Smooth muscle cell (in vitro differentiated cells): ENCODE measurements around the gene LGALS3BP. TPM values are rescaled to one million over a fixed set of nuclear protein-coding genes. Genes with fewer than 3 reads are reported as not detected.
A peak's percentile ranks its signal among the peaks of the same experiment; 100 is the strongest.

Experiments
- DNase-seq: peaks from one replicate; lab custom pipeline; 2025; ENCODE audit not compliant: unreplicated experiment; lab: John Stamatoyannopoulos, UW
- H2AFZ ChIP-seq: fragments of 200-600 bp; sonication (generic); 2 replicates; pipeline ENCODE4 v1.6.0; 2016; ENCODE audit warnings: antibody characterized with exemption, low read depth, mild to moderate bottlenecking
- H3F3A ChIP-seq: fragments of 200-600 bp; sonication (generic); 2 replicates; pipeline ENCODE4 v1.6.0; 2017; ENCODE audit warnings: antibody characterized with exemption, low read depth
- H3K27ac ChIP-seq: fragments of 200-600 bp; sonication (generic); 2 replicates; pipeline ENCODE4 v1.5.1; 2016; ENCODE audit warnings: low read depth, mild to moderate bottlenecking
- H3K27me3 ChIP-seq: fragments of 200-600 bp; sonication (generic); 2 replicates; pipeline ENCODE4 v1.6.1; 2016; ENCODE audit warnings: low read depth, mild to moderate bottlenecking
- H3K36me3 ChIP-seq: fragments of 200-600 bp; sonication (generic); 2 replicates; pipeline ENCODE4 v1.5.1; 2016; ENCODE audit warnings: low read depth
- H3K4me1 ChIP-seq: fragments of 200-600 bp; sonication (generic); 2 replicates; pipeline ENCODE4 v1.5.1; 2016; ENCODE audit warnings: low read depth
- H3K4me2 ChIP-seq: fragments of 200-600 bp; sonication (generic); 2 replicates; pipeline ENCODE4 v1.6.0; 2016; ENCODE audit warnings: mild to moderate bottlenecking
- H3K4me3 ChIP-seq: fragments of 200-600 bp; sonication (generic); 2 replicates; pipeline ENCODE4 v1.5.1; 2016; ENCODE audit warnings: mild to moderate bottlenecking
- H3K79me2 ChIP-seq: fragments of 200-600 bp; sonication (generic); 2 replicates; pipeline ENCODE4 v1.6.0; 2016; ENCODE audit warnings: low read depth, mild to moderate bottlenecking
- H3K9ac ChIP-seq: fragments of 200-600 bp; sonication (generic); 2 replicates; pipeline ENCODE4 v1.6.0; 2016; ENCODE audit warnings: low read depth
- H3K9me3 ChIP-seq: fragments of 200-600 bp; sonication (generic); replicated peaks from 2 replicates; pipeline ENCODE4 v1.5.1; 2016; ENCODE audit warnings: low read depth
- H4K20me1 ChIP-seq: fragments of 200-600 bp; sonication (generic); 2 replicates; pipeline ENCODE4 v1.6.0; 2016; ENCODE audit warnings: low read depth
- CTCF ChIP-seq: fragments of 200-600 bp; sonication (generic); IDR thresholded peaks from 2 replicates; pipeline ENCODE4 v1.5.1; 2017; ENCODE audit warnings: borderline replicate concordance, mild to moderate bottlenecking, antibody characterized with exemption; ENCODE audit not compliant: insufficient read depth, poor library complexity, severe bottlenecking
- whole genome bisulfite sequencing: methylation state at CpG from one replicate; pipeline ENCODE4 v1.1.7; 2016; ENCODE audit warnings: low lambda C conversion rate; 5-methylcytosine and 5-hydroxymethylcytosine counted together
- polyA plus RNA-seq: library from polyadenylated mRNA; unstranded; fragments of >200 nt; fragmentation: Nextera tagmentation; extraction: Ambion mirVana; gene quantifications from 2 replicates; pipeline ENCODE4 v1.2.1, GENCODE V29; 2016
- total RNA-seq: library from RNA; depleted of rRNA; stranded (reverse); fragments of >200 nt; gene quantifications from 2 replicates; pipeline ENCODE4 v1.2.3, GENCODE V29; 2014

The LGALS3BP gene
- total and polyA plus RNA-seq, 2 experiments from 2014 or later = 66.5 to 151 TPM

DNA sequence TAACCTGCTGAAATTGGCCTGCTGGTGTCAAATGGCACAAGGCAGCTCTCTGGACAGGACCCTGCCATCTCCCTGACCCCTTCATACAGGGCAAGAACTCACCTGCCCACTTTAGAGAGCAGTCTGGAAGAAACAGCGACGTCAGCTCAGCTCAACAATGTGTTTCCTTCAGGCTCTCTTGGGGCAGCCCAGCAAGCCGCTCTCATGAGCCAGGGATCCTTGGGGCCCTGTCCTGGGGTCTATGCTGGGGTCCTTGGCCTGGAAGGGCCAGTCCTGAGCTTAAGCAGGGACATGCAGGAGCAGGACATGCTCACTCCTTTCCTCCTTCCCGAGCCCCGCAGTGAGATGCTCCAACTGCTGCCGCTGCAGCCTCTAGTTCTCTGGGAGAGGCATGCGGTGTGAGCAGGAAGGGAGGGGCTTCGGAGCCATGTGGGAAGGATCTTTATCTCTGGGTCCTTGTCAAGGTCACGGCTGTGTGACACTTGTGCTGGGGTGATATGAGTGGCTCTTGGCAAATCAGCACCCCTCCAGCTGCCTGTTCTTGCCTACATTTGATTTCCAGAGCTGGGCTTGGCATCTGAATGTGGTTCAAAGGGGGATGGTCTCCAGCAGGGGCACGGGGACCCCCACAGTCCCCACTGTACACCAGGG is 47.7 kb upstream of the LGALS3BP start:
- Histone ChIP-seq H3K9me3 (no peaks in the 10 kb centered on the region), H3K4me2 (peak overlapping the region; percentile 54), H3K36me3 (no peaks in the 10 kb centered on the region), H3K4me3 (no peak overlapping the region), H3F3A (no peaks in the 10 kb centered on the region), H3K4me1 (peaks cover 16% of the 10 kb centered on the region), H3K27me3 (no peaks in the 10 kb centered on the region), H3K79me2 (no peaks in the 10 kb centered on the region), H3K27ac (no peak overlapping the region), H3K9ac (no peak overlapping the region), H4K20me1 (no peaks in the 10 kb centered on the region), H2AFZ (no peak overlapping the region)
- no peak for DNase-seq
- 51% methylated on average over 10 of the region's 10 CpGs for WGBS
- no peak for TF ChIP-seq CTCF

DNA sequence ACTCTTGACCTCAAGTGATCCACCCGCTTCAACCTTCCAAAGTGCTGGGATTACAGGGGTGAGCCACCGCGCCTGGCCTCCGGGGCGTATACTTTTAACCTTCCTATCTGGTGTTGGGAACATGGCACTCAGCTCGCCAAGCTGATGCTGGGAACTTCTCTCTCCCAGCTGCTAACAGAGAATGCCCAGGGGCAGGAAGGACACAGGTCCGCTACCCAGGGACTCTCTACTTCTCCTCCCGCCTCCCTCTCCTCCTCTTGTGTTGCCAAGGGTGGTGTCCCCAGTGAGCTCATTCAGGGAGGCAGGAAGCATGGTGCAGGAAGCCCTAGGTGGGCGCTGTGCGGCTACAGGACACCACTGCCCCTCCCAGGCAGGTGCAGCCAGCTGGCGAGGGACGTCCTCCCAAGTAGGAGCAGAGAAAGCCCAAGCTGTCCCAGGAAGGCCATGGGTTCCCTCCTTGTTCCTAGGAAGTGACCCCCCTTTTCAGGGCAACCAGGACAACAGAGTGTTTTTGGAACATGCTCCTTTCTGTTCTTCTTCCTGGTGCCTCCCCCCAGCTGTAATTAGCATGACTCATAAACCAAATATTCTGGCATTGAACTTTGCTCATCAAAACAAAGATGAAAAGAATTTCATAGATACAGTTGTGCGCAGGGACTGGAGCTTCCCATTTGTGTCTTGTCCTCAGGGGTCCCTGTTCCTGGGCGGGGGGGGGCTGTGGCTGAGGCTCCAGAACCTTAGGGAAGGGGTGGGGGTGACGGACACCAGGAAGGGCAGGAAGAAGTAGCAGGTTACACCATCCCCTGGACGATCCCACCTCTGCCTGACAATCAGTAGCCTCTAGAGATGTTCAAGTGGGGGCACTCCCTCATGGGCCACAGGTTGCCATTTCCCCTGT is 46.9 kb upstream of the LGALS3BP start:
- Histone ChIP-seq H2AFZ (no peak overlapping the region), H3K4me2 (peak overlapping the region; percentile 27)

GRCh38 chr17:79024901-79025737 is 45.4 kb upstream of the LGALS3BP start:
- Histone ChIP-seq H3K4me3 (peak overlapping the region; percentile 77), H3K9me3 (no peaks in the 10 kb centered on the region), H3K27ac (no peak overlapping the region), H2AFZ (peak overlapping the region; percentile 91), H3F3A (no peaks in the 10 kb centered on the region), H3K4me2 (peak overlapping the region; percentile 99), H3K36me3 (no peaks in the 10 kb centered on the region), H3K4me1 (peaks cover 16% of the 10 kb centered on the region), H4K20me1 (no peaks in the 10 kb centered on the region), H3K27me3 (no peaks in the 10 kb centered on the region), H3K9ac (no peak overlapping the region), H3K79me2 (no peaks in the 10 kb centered on the region)
- DNase-seq = no peak
- 81% methylated on average over 31 of the region's 31 CpGs for WGBS
- no peak for TF ChIP-seq CTCF

More for the DNA sequence above, 46.9 kb upstream of the LGALS3BP start:
- Histone ChIP-seq H4K20me1 (no peaks in the 10 kb centered on the region), H3K4me1 (peaks cover 16% of the 10 kb centered on the region), H3K9ac (no peak overlapping the region), H3K79me2 (no peaks in the 10 kb centered on the region), H3K27me3 (no peaks in the 10 kb centered on the region), H3F3A (no peaks in the 10 kb centered on the region), H3K9me3 (no peaks in the 10 kb centered on the region), H3K27ac (no peak overlapping the region), H3K36me3 (no peaks in the 10 kb centered on the region), H3K4me3 (no peak overlapping the region)
- WGBS = 81% methylated on average over 16 of the region's 16 CpGs
- no peak for DNase-seq
- no peak for TF ChIP-seq CTCF
